H1 (cell line): ENCODE measurements around the gene ZNF576. TPM values are rescaled to one million over a fixed set of nuclear protein-coding genes. Genes with fewer than 3 reads are reported as not detected.

Experiments
- CTBP2 ChIP-seq: IDR thresholded peaks from 2 replicates; pipeline ENCODE4 v1.7.0; 2011; ENCODE audit warnings: borderline replicate concordance, mild to moderate bottlenecking, moderate library complexity, mixed read lengths, low read length; ENCODE audit not compliant: insufficient read depth, insufficient read length
- EP300 ChIP-seq, 2 experiments: IDR thresholded peaks; 1 replicate in 1 of 2; 2 replicates in 1 of 2; pipeline ENCODE4 v1.6.1; 2011 to 2012; ENCODE audit warnings: low read depth in 2 of 2, low read length in 2 of 2, mild to moderate bottlenecking in 2 of 2, borderline replicate concordance in 1 of 2, inconsistent platforms in 1 of 2, moderate library complexity in 1 of 2
- PHF8 ChIP-seq: fragments of 200-600 bp; sonication (generic); conservative IDR thresholded peaks from 2 replicates; pipeline ENCODE4 v1.7.1; 2012; ENCODE audit warnings: low read depth, mild to moderate bottlenecking, inconsistent platforms, low read length, moderate library complexity
- POLR2AphosphoS5 ChIP-seq: IDR thresholded peaks from 2 replicates; pipeline ENCODE4 v1.6.1; 2011; ENCODE audit warnings: low read depth, low read length
- SUZ12 ChIP-seq: fragments of 200-600 bp; sonication (generic); IDR thresholded peaks from 2 replicates; pipeline ENCODE4 v1.6.1; 2012; ENCODE audit warnings: mild to moderate bottlenecking, inconsistent platforms, low read length, moderate library complexity, mixed read lengths
- polyA plus RNA-seq, 7 experiments: library from polyadenylated mRNA; depleted of rRNA in 3 of 7; stranded (reverse) in 5 of 7; unstranded in 2 of 7; fragments of >200 nt in 5 of 7; fragments of 200-250 nt in 2 of 7; gene quantifications; 1 replicate in 5 of 7; 2 replicates in 1 of 7; 4 replicates in 1 of 7; pipeline versions ENCODE4 v1.2.1 to v1.2.3, GENCODE V29; 2011 to 2013; ENCODE audit warnings: missing spikeins in 2 of 7, mixed read lengths in 2 of 7
- total RNA-seq: library from RNA; stranded (reverse); fragmentation: NEBNext Ultra II Directional; extraction: Animal tissue kit (Norgen Biotek cat#: 25700); gene quantifications from 2 replicates; pipeline ENCODE4 v1.2.1, GENCODE V29; 2021

The ZNF576 gene
- total and polyA plus RNA-seq, 2 of the 8 experiments (the other 6 are each of a cell fraction or from before 2014, with no cell fraction given): 13.6 to 32.4 TPM

DNA sequence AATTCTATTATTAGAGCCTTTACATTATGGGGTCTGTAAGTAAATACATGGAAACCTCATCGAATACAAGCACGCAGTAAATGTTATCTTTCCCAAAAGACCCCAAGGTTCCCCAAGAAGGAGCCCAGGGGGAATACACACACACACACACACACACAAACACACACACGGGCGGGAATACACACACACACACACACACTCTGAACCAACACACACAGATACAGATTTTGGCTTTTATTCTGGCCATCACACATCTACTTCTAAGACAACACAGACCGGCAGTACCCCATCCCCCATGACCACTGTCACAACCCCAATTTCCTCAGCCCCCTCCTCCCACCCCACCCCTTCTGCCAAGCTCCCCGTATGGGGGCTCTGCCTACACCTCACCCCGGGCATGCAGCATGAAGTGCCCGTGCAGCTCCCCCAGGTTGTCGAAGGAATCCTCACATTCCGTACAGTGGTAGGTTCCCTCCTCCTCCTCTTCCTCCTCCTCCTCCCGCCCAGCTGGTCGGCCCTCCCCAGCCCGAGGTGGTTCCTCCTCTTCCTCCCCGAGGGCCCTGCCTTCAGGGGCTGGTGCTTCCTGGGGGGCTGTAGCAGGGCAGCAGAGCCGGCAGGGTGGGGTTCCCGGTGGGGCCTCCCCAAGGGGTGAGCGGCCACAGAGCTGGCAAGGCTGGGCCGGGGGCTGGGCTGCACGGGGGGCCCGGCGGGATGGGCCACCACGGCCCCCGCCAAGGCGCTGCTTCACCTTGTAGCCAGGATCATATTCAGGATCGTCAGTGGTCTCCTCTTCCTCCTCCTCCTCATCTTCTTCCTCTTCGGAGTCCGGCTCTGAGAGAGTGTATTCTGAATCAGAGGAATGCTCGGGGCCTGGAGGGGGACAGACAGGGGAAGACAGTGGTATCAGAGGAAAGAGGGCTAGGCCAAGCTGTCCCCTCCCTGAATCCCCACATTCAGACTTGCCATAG, 11.1 kb downstream of the ZNF576 start (continued):
- TF ChIP-seq CTBP2 (no peak), SUZ12 (no peak), POLR2AphosphoS5 (no peak), PHF8 (no peak), EP300 (IDR thresholded peaks at IDR 0.05; ENCODE audit: borderline replicate concordance in 1 of 2, low read depth in 2 of 2, low read length in 2 of 2) (no peak)
